GM12892 (cell line): ENCODE results near the gene ERCC1.

ENCODE experiments used
- POLR2AphosphoS5 ChIP-seq: IDR thresholded peaks from 2 replicates; pipeline ENCODE4 v1.6.1; 2011; ENCODE audit warnings: low read depth, low read length, control low read depth
- TAF1 ChIP-seq: IDR thresholded peaks from 2 replicates; pipeline ENCODE4 v1.6.1; 2011; ENCODE audit warnings: low read depth, mild to moderate bottlenecking, control low read depth, low read length, borderline replicate concordance

DNA sequence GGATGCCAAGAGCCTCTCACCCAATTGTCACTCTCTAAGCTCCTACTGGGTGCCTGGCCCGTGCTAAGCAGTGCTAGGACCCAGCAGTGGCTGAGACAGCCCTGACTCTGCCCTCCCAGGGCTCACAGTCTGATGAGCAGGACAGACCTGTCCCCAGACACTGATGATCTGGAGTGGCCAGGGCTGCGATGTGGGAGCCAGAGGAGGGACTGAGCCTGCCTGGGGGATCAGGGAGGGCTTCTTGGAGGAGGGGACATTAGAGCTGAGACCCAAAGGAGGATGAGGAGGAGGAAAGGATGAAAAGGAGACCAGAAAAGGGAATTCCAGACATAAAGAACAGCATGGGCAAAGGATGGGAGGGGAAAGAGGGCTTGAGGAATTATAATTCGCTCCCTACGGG is 6.6 kb downstream of the ERCC1 start:
- TF ChIP-seq POLR2AphosphoS5, result no peak
- no peak for TF ChIP-seq TAF1
